ENCODE measurements around the gene ALPP. TPM values are rescaled to one million over a fixed set of nuclear protein-coding genes. Genes with fewer than 3 reads are reported as not detected.
"Not testable (repeated sequence)": the region's sequence is repeated elsewhere in the genome, so short reads cannot be mapped to it uniquely, and the experiment has no call there.

ALPP gene
- total RNA-seq, 1 donor from 2014 or later: not detected

GRCh38 chr2:232406556-232407310 lies 28.2 kb downstream of the ALPP start, which contains the start of gene ALPG:
Gene ALPG, plus strand, starts transcription at chr2:232406844. Its CDS starts 51 bp downstream, at chr2:232406895.
- no peak for DNase-seq (ENCODE audit: low read depth)

- not testable (repeated sequence) for DNase-seq (ENCODE audit: low read depth)
Observed at GRCh38 chr2:232407428-232408150, 29.0 kb downstream of the ALPP start.

GRCh38 chr2:232408269-232408668 lies 29.7 kb downstream of the ALPP start:
- DNase-seq (ENCODE audit: low read depth): not testable (repeated sequence)

- DNase-seq (ENCODE audit: low read depth): not testable (repeated sequence)
Observed at GRCh38 chr2:232409617-232410016, 31.1 kb downstream of the ALPP start.

- DNase-seq (ENCODE audit: low read depth): no peak
Observed at GRCh38 chr2:232410238-232410900, 31.8 kb downstream of the ALPP start.

- DNase-seq (ENCODE audit: low read depth): no peak
Observed at GRCh38 chr2:232411901-232412629, 33.5 kb downstream of the ALPP start.

GRCh38 chr2:232412986-232413385 lies 34.4 kb downstream of the ALPP start:
- no peak for DNase-seq (ENCODE audit: low read depth)

- no peak for DNase-seq (ENCODE audit: low read depth)
Observed at GRCh38 chr2:232415138-232415690, 36.7 kb downstream of the ALPP start.

GRCh38 chr2:232415736-232416520 lies 37.4 kb downstream of the ALPP start:
- DNase-seq (ENCODE audit: low read depth): no peak

GRCh38 chr2:232416521-232417470 lies 38.2 kb downstream of the ALPP start:
- no peak for DNase-seq (ENCODE audit: low read depth)

GRCh38 chr2:232417489-232417888 lies 38.9 kb downstream of the ALPP start:
- DNase-seq (ENCODE audit: low read depth): no peak

GRCh38 chr2:232418056-232418455 lies 39.5 kb downstream of the ALPP start:
- no peak for DNase-seq (ENCODE audit: low read depth)

- no peak for DNase-seq (ENCODE audit: low read depth)
Observed at GRCh38 chr2:232418466-232419244, 40.1 kb downstream of the ALPP start.

GRCh38 chr2:232419245-232420072 lies 40.9 kb downstream of the ALPP start:
- no peak for DNase-seq (ENCODE audit: low read depth)

- DNase-seq (ENCODE audit: low read depth): no peak
Observed at GRCh38 chr2:232420073-232420454, 41.5 kb downstream of the ALPP start.

GRCh38 chr2:232420463-232421188 lies 42.1 kb downstream of the ALPP start:
- no peak for DNase-seq (ENCODE audit: low read depth)

- DNase-seq (ENCODE audit: low read depth): no peak
Observed at GRCh38 chr2:232421189-232421785, 42.7 kb downstream of the ALPP start.
